GM23338 (cell line): Measurements from ENCODE around the gene TNS1. TPM values are rescaled to one million over a fixed set of nuclear protein-coding genes. Genes with fewer than 3 reads are reported as not detected.

ENCODE experiments used
- ATAC-seq: fragments of 200-7000 bp; cut with Tn5 transposase; 3 replicates; pipeline ENCODE4 v1.9.1; 2020
- DNase-seq: peaks from one replicate; pipeline ENCODE4 v3.0.0-alpha.2; 2015; ENCODE audit warnings: low spot score
- H2AFZ ChIP-seq: fragments of 200-600 bp; sonication (generic); 2 replicates; pipeline ENCODE4 v1.8.0; 2016; ENCODE audit warnings: antibody characterized with exemption, mild to moderate bottlenecking, moderate library complexity
- H3F3A ChIP-seq: fragments of 200-600 bp; sonication (generic); replicated peaks from 2 replicates; pipeline ENCODE4 v1.8.0; 2017; ENCODE audit warnings: antibody characterized with exemption, mixed run types, low read depth
- H3K27ac ChIP-seq: fragments of 200-600 bp; sonication (generic); 2 replicates; pipeline ENCODE4 v1.6.1; 2016; ENCODE audit warnings: low read depth
- H3K27me3 ChIP-seq: fragments of 200-600 bp; sonication (generic); 2 replicates; pipeline ENCODE4 v1.8.0; 2016; ENCODE audit warnings: mild to moderate bottlenecking, mixed run types, moderate library complexity; ENCODE audit not compliant: insufficient read depth
- H3K36me3 ChIP-seq: fragments of 200-600 bp; sonication (generic); 2 replicates; pipeline ENCODE4 v1.8.0; 2016; ENCODE audit warnings: mild to moderate bottlenecking; ENCODE audit not compliant: insufficient read depth
- H3K4me1 ChIP-seq: fragments of 200-600 bp; sonication (generic); 2 replicates; pipeline ENCODE4 v1.8.0; 2016; ENCODE audit warnings: mild to moderate bottlenecking, moderate library complexity; ENCODE audit not compliant: insufficient read depth
- H3K4me2 ChIP-seq: fragments of 200-600 bp; sonication (generic); 2 replicates; pipeline ENCODE4 v1.7.1; 2017; ENCODE audit warnings: mixed run types
- H3K4me3 ChIP-seq: fragments of 200-600 bp; sonication (generic); 2 replicates; pipeline ENCODE4 v1.6.1; 2016; ENCODE audit warnings: mixed run types
- H3K79me2 ChIP-seq: fragments of 200-600 bp; sonication (generic); replicated peaks from 2 replicates; pipeline ENCODE4 v1.8.0; 2017; ENCODE audit warnings: mild to moderate bottlenecking; ENCODE audit not compliant: insufficient read depth
- H3K9me2 ChIP-seq: fragments of 200-600 bp; sonication (generic); 2 replicates; pipeline ENCODE4 v1.8.0; 2017; ENCODE audit not compliant: insufficient read depth
- H4K20me1 ChIP-seq: fragments of 200-600 bp; sonication (generic); replicated peaks from 2 replicates; pipeline ENCODE4 v1.8.0; 2017; ENCODE audit warnings: mild to moderate bottlenecking; ENCODE audit not compliant: insufficient read depth
- H3K27ac Mint-ChIP-seq: 2 replicates; pipeline ENCODE4 v1.8.0; 2020; ENCODE audit warnings: inconsistent platforms, mild to moderate bottlenecking, moderate library complexity, mixed read lengths
- H3K27me3 Mint-ChIP-seq: 3 replicates; pipeline ENCODE4 v1.8.0; 2022; ENCODE audit warnings: low read depth, mild to moderate bottlenecking, moderate library complexity, mixed read lengths, inconsistent platforms; ENCODE audit not compliant: insufficient read depth, poor library complexity
- H3K36me3 Mint-ChIP-seq: 3 replicates; pipeline ENCODE4 v1.8.0; 2021; ENCODE audit warnings: low read depth, mild to moderate bottlenecking, inconsistent platforms, moderate library complexity, mixed read lengths
- H3K4me1 Mint-ChIP-seq: 3 replicates; pipeline ENCODE4 v1.8.0; 2020; ENCODE audit warnings: mild to moderate bottlenecking, inconsistent platforms, mixed read lengths
- H3K4me3 Mint-ChIP-seq: 3 replicates; pipeline ENCODE4 v1.8.0; 2021; ENCODE audit warnings: moderate library complexity, mild to moderate bottlenecking, inconsistent platforms, mixed read lengths
- H3K9me3 Mint-ChIP-seq: 3 replicates; pipeline ENCODE4 v1.8.0; 2020; ENCODE audit warnings: moderate library complexity, mild to moderate bottlenecking, inconsistent platforms, mixed read lengths
- ETS1 ChIP-seq: IDR thresholded peaks from 2 replicates; pipeline ENCODE4 v1.6.1; 2016; ENCODE audit warnings: antibody characterized with exemption
- EZH2 ChIP-seq: fragments of 200-600 bp; sonication (generic); IDR thresholded peaks from one replicate; pipeline ENCODE4 v1.8.0; 2017; ENCODE audit warnings: antibody characterized with exemption, mild to moderate bottlenecking, low read depth; ENCODE audit not compliant: unreplicated experiment
- EZH2phosphoT487 ChIP-seq: fragments of 200-600 bp; sonication (generic); IDR thresholded peaks from one replicate; pipeline ENCODE4 v1.8.1; 2018; ENCODE audit warnings: antibody characterized with exemption; ENCODE audit not compliant: unreplicated experiment
- JUNB ChIP-seq: IDR thresholded peaks from one replicate; pipeline ENCODE4 v1.6.1; 2016; ENCODE audit warnings: antibody characterized with exemption; ENCODE audit not compliant: unreplicated experiment
- NANOG ChIP-seq: IDR thresholded peaks from 2 replicates; pipeline ENCODE4 v1.6.1; 2016; ENCODE audit warnings: antibody characterized with exemption, borderline replicate concordance
- STAT1 ChIP-seq: IDR thresholded peaks from one replicate; pipeline ENCODE4 v1.6.1; 2016; ENCODE audit warnings: antibody characterized with exemption; ENCODE audit not compliant: unreplicated experiment
- ZNF114 ChIP-seq: fragments of 250-450 bp; sonication (Bioruptor Pico); IDR thresholded peaks from 2 replicates; pipeline ENCODE4 v1.5.0; 2020; ENCODE audit warnings: mild to moderate bottlenecking, moderate library complexity
- ZNF331 ChIP-seq: fragments of 250-450 bp; sonication (Bioruptor Pico); IDR thresholded peaks from 2 replicates; pipeline ENCODE4 v1.5.0; 2020; ENCODE audit warnings: low read depth, mild to moderate bottlenecking, moderate library complexity
- ZNF462 ChIP-seq: fragments of 250-450 bp; sonication (Bioruptor Pico); IDR thresholded peaks from 2 replicates; pipeline ENCODE4 v1.5.0; 2020; ENCODE audit warnings: mild to moderate bottlenecking, moderate library complexity
- polyA plus RNA-seq: library from polyadenylated mRNA; unstranded; fragments of >200 nt; fragmentation: Nextera tagmentation; extraction: Ambion mirVana; gene quantifications from 2 replicates; pipeline ENCODE4 v1.2.1, GENCODE V29; 2016
- total RNA-seq: library from RNA; depleted of rRNA; stranded (reverse); fragments of >200 nt; shearing (Covaris generic); gene quantifications from 2 replicates; pipeline ENCODE4 v1.2.3, GENCODE V29; 2014

The TNS1 gene
- total and polyA plus RNA-seq, 2 experiments from 2014 or later, result 2.0 to 7.4 TPM

GRCh38 chr2:218017211-218018053 lies 14.6 kb upstream of the TNS1 start (continued):
- no peak for TF ChIP-seq ZNF462 (CRISPR knock-in tag)
- TF ChIP-seq ZNF114 (CRISPR knock-in tag), result no peak
- TF ChIP-seq STAT1, result no peak
- TF ChIP-seq ETS1, result no peak

GRCh38 chr2:218016810-218017209 lies 14.0 kb upstream of the TNS1 start:
- Histone ChIP-seq H3K4me2 (no peak overlapping the region), H3K4me1 (peaks cover under 1% of the 10 kb centered on the region), H3K79me2 (no peaks in the 10 kb centered on the region), H2AFZ (no peak overlapping the region), H4K20me1 (no peaks in the 10 kb centered on the region), H3K27me3 (peaks cover 5% of the 10 kb centered on the region; the same call in 1 of the 2 replicates), H3F3A (no peaks in the 10 kb centered on the region), H3K36me3 (no peaks in the 10 kb centered on the region), H3K27ac (no peak overlapping the region), H3K4me3 (no peak overlapping the region), H3K9me2 (no peaks in the 10 kb centered on the region)
- H3K36me3 Mint-ChIP-seq, result no peaks in the 10 kb centered on the region; the same call in 2 of the 3 replicates
- DNase-seq (no peak), ATAC-seq (no peak)
- H3K4me3 Mint-ChIP-seq, result no peak overlapping the region; the same call in 2 of the 3 replicates
- peaks cover 19% of the 10 kb centered on the region for H3K27me3 Mint-ChIP-seq
- no peak overlapping the region for H3K27ac Mint-ChIP-seq
- H3K4me1 Mint-ChIP-seq, result peaks cover 45% of the 10 kb centered on the region
- no peaks in the 10 kb centered on the region for H3K9me3 Mint-ChIP-seq
- TF ChIP-seq ETS1 (no peak), EZH2phosphoT487 (no peak), JUNB (no peak), STAT1 (no peak), EZH2 (no peak), NANOG (no peak), ZNF331 (CRISPR knock-in tag) (no peak)
